ENCODE data around the gene ZGPAT.

ZGPAT gene

GRCh38 chr20:63778857-63779256 lies 71.0 kb downstream of the ZGPAT start:
- no peak for DNase-seq (ENCODE audit: low read depth)
- H3K4me3 ChIP-seq (ENCODE audit: low read length), result no peak overlapping the region
- TF ChIP-seq CTCF (conservative IDR thresholded peaks at IDR 0.05; ENCODE audit: low read length), result no peak

- no peak overlapping the region for H3K4me3 ChIP-seq (ENCODE audit: low read length)
- DNase-seq (ENCODE audit: low read depth), result no peak
- TF ChIP-seq CTCF (conservative IDR thresholded peaks at IDR 0.05; ENCODE audit: low read length), result no peak
Observed at GRCh38 chr20:63781181-63781580, 73.3 kb downstream of the ZGPAT start.

GRCh38 chr20:63782051-63782471 lies 74.2 kb downstream of the ZGPAT start:
- H3K4me3 ChIP-seq (ENCODE audit: low read length), result no peak overlapping the region
- DNase-seq (ENCODE audit: low read depth), result no peak
- no peak for TF ChIP-seq CTCF (conservative IDR thresholded peaks at IDR 0.05; ENCODE audit: low read length)

- H3K4me3 ChIP-seq (ENCODE audit: low read length), result no peak overlapping the region
- TF ChIP-seq CTCF (conservative IDR thresholded peaks at IDR 0.05; ENCODE audit: low read length), result no peak
- DNase-seq (ENCODE audit: low read depth), result no peak
Observed at GRCh38 chr20:63782521-63782971, 74.7 kb downstream of the ZGPAT start.

GRCh38 chr20:63783970-63784369 lies 76.1 kb downstream of the ZGPAT start:
- TF ChIP-seq CTCF (conservative IDR thresholded peaks at IDR 0.05; ENCODE audit: low read length), result no peak
- H3K4me3 ChIP-seq (ENCODE audit: low read length), result no peak overlapping the region
- no peak for DNase-seq (ENCODE audit: low read depth)

- TF ChIP-seq CTCF (conservative IDR thresholded peaks at IDR 0.05; ENCODE audit: low read length), result no peak
- DNase-seq (ENCODE audit: low read depth), result no peak
- H3K4me3 ChIP-seq (ENCODE audit: low read length), result no peak overlapping the region
Observed at GRCh38 chr20:63785691-63786131, 77.9 kb downstream of the ZGPAT start.
